GM21447 (cell line): Measurements from ENCODE around the gene STRIP2.
"Not testable (repeated sequence)": the region's sequence is repeated elsewhere in the genome, so short reads cannot be mapped to it uniquely, and the experiment has no call there.

Experiments used
- ATAC-seq: cut with Tn5 transposase; IDR thresholded peaks from one replicate; pipeline ENCODE4 v1.9.1; 2021; ENCODE audit not compliant: unreplicated experiment

STRIP2 gene

DNA sequence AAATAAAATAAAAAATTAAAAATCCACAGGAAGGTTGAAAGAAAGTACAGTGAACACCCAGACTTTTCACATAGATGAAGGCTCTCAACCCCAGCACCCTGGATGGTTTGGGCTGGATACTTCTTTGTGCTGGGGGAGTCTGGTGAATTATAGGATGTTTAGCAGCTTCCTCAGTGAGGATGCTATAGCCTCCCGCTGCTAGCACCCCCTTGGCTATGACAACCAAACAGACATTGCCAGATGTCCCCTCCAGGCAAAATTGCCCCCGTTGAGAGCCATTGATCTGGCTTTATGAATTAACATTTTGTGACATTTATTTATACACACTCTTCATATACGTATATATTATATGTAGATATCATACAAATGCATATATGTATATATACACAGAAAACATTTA, 89.7 kb downstream of the STRIP2 start:
- no peak for ATAC-seq

DNA sequence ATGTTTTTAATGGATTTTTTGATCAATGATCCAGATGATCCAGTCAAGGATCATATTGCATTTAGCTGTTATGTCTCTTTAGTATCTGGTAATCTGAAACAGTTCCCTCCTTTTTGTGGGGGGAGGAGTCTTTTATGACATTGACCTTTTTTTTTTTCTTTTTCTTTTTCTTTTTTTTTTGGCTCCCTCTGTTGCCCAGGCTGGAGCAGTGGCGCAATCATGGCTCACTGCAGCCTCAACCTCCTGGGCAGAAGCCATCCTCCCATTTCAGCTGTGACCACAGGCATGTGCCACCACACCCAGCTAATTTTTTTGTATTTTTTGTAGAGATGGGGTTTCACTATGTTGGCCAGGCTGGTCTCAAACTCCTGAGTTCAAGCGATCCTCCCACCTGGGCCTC, 90.2 kb downstream of the STRIP2 start:
- ATAC-seq: not testable (repeated sequence)

DNA sequence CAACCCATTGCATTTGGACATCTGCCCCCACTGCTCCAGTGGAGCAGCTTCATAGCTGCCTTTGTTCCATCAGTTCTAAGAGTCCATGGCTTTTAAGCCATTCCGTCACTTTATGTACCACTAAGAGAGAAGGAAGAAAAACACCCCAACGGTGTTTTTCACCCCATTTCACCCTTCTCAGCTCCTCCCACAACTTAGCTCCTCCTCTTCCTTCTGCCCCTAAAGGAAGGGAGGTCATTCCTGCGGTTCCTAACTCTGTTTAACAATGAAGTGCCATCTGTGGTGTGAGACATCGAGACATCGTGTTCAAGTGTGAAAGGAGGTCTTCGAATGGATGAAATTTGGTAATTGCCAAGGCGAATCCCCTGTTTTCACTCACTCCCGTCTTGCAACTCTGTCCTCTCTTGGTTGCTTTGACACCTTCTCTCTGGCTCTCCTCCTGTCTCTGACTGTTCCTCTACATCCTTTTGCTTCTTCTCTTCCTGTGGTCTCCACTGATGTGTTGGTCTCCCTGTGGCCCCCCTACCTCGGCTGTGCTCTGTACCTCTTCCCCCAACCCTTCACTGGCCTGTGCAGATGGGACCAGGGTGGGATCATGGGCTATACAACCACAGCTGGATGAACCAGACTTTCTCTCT, 91.1 kb downstream of the STRIP2 start:
- ATAC-seq: no peak

DNA sequence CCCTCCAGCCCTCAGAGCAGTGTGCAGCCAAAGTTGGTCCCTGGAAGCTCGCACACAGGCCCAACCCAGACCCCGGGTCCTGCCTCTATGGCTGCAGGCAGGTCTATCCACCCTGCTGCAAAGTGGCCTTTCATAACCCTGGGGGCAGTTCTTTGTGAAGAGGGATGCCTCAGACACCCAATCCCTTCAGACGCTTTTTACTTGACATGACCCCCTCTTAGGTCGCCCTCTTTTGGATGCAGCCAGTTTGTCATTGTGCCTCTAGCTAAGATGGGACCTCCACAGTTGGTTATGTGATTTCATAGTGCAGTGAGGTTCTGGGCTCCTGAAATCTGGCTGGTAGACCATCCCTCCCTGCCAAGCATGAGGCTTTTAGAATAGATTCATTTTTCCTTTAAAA, 95.4 kb downstream of the STRIP2 start:
- no peak for ATAC-seq

DNA sequence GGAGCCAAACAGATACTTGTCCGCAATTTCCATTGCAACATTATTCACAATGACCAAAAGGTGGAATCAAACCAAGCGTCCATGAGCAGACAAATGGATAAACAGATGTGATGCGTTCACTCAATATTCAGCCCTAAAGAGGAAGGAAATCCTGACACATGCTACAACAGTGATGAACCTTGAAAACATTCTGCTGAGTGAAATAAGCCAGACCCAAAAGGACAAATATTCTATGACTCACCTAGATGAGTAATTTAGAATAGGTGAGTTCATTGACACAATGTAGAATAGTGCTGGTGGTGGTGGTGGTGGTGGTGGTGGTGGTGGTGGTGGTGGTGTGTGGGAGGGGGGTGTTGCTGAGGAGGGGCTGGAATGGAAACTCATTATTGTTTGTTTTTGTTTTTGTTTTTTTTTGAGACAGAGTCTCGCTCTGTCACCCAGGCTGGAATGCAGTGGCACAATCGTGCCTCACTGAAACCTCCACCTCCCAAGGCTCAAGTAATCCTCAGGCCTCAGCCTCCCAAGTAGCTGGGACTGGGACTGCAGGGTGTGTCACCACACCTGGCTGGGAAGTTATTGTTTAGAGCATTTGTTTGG, 96.7 kb downstream of the STRIP2 start:
- no peak for ATAC-seq

DNA sequence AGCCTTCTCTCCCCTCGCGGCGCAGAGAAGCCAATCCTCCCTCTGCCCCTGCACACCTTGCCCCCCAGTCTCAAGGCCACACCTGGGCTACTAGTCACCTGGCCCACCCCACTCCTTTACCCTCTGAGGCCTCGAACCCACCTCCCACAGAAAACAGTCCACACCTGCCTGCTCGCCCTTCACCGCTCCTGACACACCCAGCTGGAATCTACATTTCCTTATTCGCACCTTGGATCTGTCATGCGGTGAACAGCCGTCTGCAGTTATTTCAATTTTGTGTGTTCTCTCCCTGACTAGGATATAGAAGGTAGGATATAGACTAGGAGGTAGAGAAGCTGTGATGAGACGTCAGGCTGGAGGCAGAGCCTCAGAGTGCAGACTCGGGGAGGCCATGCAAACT, 97.5 kb downstream of the STRIP2 start:
- ATAC-seq: no peak

DNA sequence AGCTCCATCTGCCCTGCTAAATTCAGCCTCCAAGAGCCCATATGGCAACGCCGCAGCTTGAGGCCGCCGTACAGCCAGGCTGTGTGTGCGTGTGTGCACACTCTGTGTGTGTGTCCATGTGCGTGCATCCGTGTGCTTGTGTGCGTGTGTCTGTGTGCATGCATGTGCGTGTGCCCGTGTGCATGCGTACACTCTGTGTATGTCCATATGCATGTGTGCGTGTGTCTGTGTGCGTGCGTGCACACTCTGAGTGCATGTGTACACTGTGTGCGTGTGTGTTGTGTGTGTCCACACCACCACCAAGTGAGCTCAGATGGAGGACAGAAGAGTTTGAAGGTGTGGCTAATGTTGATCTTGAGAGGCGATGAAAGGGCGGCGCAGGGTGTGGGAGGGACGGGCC, 98.1 kb downstream of the STRIP2 start:
- ATAC-seq: no peak

DNA sequence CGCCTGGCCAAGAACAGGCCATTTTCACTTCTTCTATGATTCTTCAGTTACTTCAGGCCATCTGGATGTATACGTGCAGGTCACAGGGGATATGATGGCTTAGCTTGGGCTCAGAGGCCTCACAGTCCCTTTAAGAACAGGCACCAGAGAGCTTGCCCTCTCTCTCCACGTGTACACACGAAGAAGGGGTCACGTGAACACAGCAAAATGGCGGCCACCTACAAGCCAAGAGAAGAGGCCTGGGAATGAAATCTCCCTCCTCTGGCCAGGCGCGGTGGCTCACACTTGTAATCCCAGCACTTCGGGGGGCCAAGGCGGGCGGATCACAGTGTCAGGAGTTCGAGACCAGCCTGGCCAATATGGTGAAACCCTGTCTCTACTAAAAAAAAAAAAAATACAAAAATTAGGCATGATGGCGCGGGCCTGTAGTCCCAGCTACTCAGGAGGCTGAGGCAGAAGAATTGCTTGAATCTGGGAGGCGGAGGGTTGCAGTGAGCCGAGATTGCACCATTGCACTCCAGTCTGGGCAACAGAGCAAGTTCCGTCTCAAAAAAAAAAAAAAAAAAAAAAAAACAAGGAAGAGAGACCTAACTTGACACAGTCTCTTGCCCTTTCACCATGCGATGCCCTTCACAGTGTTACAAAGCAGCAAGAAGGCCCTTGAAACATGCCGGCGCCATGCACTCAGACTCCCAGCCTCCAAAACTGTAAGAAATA, 100.5 kb downstream of the STRIP2 start:
- ATAC-seq: not testable (repeated sequence)

DNA sequence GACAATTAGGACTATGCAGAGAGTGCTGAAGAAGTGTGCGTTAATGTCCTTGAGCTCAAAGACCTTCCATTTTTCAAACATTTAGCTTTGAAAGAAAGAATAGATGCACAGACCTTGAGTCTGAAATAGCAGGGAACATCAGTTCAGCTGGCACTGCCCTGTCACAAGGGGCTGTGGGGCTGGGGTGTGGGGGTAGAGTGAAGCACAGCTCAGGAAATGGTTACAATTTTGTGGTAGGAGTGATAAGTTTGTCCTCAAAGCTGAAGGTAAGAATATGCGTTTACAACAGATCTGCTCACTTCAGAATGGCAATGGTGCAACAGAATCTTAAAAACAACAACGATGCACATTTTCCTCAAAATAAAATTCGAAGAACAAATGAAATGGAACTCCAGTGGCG, 101.7 kb downstream of the STRIP2 start:
- ATAC-seq: no peak

DNA sequence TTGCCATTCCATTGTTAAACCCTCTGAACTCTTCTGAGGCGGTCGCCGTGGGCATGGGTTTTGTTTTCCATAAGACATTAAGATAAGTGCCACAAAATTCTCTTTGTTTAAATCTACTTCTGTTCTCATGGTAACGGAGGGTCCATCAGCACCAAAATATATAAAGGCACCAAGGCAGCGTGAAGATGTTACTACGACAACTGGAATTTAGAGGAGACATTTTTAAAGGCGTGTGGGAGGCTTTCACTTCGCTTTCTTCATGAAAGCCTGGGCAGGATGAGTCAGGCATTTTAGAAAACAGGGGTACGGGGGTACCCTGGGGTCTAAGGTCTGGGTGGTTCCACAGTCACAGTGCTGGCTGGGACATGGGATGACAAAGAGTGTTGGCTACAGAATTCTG, 102.1 kb downstream of the STRIP2 start:
- ATAC-seq: no peak
